Effector memory CD8-positive, alpha-beta T cell (primary cell): ENCODE data around the gene SLC44A1.
A peak's percentile ranks its signal among the peaks of the same experiment; 100 is the strongest.

Experiments
- ATAC-seq: fragments of 150-1000 bp; cut with Tn5 transposase; replicated peaks from 2 replicates; pipeline ENCODE4 v1.10.0; 2021; ENCODE audit warnings: mild to moderate bottlenecking, moderate library complexity
- DNase-seq, 3 experiments: peaks; one replicate each; pipeline ENCODE4 v3.0.0; 2021
- H3K27ac Mint-ChIP-seq, 2 donors: one replicate each; pipeline ENCODE4 v1.8.0; 2022; ENCODE audit warnings: mild to moderate bottlenecking in 2 of 2, mixed read lengths in 2 of 2, moderate library complexity in 2 of 2
- H3K27me3 Mint-ChIP-seq, 2 donors: one replicate each; pipeline ENCODE4 v1.8.0; 2022; ENCODE audit warnings: mixed read lengths in 2 of 2
- H3K36me3 Mint-ChIP-seq: one replicate; pipeline ENCODE4 v1.8.0; 2022; ENCODE audit warnings: mild to moderate bottlenecking, moderate library complexity, mixed read lengths; ENCODE audit not compliant: insufficient read depth
- H3K4me1 Mint-ChIP-seq, 2 donors: one replicate each; pipeline ENCODE4 v1.8.0; 2022; ENCODE audit warnings: low read depth in 2 of 2, mixed read lengths in 2 of 2
- H3K4me3 Mint-ChIP-seq, 2 donors: one replicate each; pipeline ENCODE4 v1.8.0; 2022; ENCODE audit warnings: mild to moderate bottlenecking in 2 of 2, mixed read lengths in 2 of 2, moderate library complexity in 2 of 2
- H3K9me3 Mint-ChIP-seq, 2 donors: one replicate each; pipeline ENCODE4 v1.8.0; 2022; ENCODE audit warnings: mixed read lengths in 2 of 2

SLC44A1 gene

DNA sequence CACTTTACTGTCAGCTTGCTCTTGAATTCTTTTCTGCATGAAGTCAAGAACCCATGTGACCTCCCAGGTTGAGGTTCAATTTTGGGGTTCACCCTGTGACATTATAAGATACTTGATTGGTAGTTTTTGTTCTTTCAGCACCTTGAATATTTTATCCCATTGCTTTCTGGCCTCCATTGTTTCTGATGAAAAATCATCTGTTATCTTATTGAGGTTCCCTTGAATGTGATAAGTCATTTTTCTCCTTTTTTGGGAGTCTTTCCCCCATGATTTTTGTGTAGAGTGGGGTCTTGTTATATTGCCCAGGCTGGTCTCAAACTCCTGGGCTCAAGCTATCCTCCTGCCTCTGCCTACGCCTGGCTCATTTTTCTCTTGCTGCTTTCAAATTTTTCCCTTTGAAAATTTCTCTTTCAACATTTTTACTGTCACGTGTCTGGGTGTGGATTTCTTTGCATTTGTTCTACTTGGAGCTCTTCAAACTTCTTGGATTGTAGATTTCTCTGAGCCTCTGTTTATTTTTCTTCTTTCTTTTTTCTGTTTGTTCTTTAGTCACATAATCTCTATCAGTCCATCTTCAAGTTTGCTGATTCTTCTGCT, 20.8 kb upstream of the SLC44A1 start:
- Mint-ChIP-seq H3K4me3 (no peak overlapping the region), H3K27me3 (peaks cover 21 to 37% of the 10 kb centered on the region in 2 donors), H3K9me3 (peaks cover 15 to 16% of the 10 kb centered on the region in 2 donors), H3K4me1 (no peaks in the 10 kb centered on the region), H3K27ac (no peak overlapping the region), H3K36me3 (peaks cover 3% of the 10 kb centered on the region)
- no peak for ATAC-seq
- DNase-seq: no peak

- peaks cover 3% of the 10 kb centered on the region for H3K36me3 Mint-ChIP-seq
- DNase-seq: no peak
- no peak for ATAC-seq
These were observed 18.4 kb upstream of the SLC44A1 start for GRCh38 chr9:105226055-105226454.

GRCh38 chr9:105232207-105232606, 12.2 kb upstream of the SLC44A1 start:
- Mint-ChIP-seq H3K4me1 (no peaks in the 10 kb centered on the region), H3K36me3 (no peaks in the 10 kb centered on the region), H3K27ac (no peak overlapping the region), H3K9me3 (no peaks in the 10 kb centered on the region), H3K27me3 (peaks cover 27 to 30% of the 10 kb centered on the region in 2 donors), H3K4me3 (no peak overlapping the region)
- ATAC-seq: no peak
- no peak for DNase-seq

More at GRCh38 chr9:105226055-105226454, 18.4 kb upstream of the SLC44A1 start:
- H3K9me3 Mint-ChIP-seq: peaks cover 15 to 16% of the 10 kb centered on the region in 2 donors
- H3K4me3 Mint-ChIP-seq: no peak overlapping the region
- H3K27ac Mint-ChIP-seq: no peak overlapping the region
- no peaks in the 10 kb centered on the region for H3K4me1 Mint-ChIP-seq
- peaks cover 29 to 50% of the 10 kb centered on the region in 2 donors for H3K27me3 Mint-ChIP-seq

DNA sequence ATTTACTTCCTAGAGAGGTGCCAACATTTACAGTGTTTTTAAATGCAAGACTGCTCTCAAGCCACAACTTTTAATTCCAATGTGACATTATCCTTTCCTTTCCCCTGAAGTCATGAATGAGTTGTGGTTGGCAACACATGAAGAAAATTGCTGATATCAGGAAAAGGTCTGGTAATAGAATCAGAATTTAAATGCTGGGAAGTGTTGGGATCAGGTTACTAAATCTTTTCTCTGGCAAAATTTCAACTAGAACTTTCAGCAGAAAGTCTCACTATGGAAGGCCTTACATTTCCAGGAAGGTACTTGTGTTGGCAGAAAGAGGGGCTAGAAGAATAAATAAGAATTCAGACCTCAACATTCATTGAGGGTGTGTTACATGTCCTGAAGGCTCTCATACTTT, 10.6 kb upstream of the SLC44A1 start:
- Mint-ChIP-seq H3K4me1 (no peaks in the 10 kb centered on the region), H3K27ac (no peak overlapping the region), H3K36me3 (no peaks in the 10 kb centered on the region), H3K27me3 (peaks cover 27 to 39% of the 10 kb centered on the region in 2 donors), H3K4me3 (no peak overlapping the region), H3K9me3 (no peaks in the 10 kb centered on the region)
- DNase-seq: no peak
- no peak for ATAC-seq

DNA sequence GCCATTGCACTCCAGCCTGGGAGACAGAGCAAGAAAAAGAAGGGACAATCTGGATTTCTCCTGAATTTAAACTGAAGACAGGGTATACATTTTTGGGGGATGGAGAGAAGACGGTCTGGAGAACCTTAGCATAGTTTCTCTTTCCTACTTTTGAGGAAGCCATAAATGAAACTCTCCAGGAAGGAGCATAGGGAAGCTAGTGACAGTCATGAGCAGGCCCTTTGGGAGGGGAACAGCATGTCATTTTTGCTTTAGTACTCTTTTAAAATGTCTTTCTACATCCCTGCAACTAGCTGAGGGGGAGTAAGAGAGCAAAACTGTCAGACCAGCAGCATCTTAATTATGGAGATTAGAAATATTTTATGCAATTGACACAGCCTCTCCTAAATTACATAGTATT, 8.2 kb upstream of the SLC44A1 start:
- Mint-ChIP-seq H3K4me1 (no peaks in the 10 kb centered on the region), H3K4me3 (no peak overlapping the region), H3K36me3 (no peaks in the 10 kb centered on the region), H3K9me3 (no peaks in the 10 kb centered on the region), H3K27me3 (peaks cover 41 to 48% of the 10 kb centered on the region in 2 donors), H3K27ac (no peak overlapping the region)
- ATAC-seq: no peak
- no peak for DNase-seq

GRCh38 chr9:105237246-105237645, 7.2 kb upstream of the SLC44A1 start:
- H3K9me3 Mint-ChIP-seq: no peaks in the 10 kb centered on the region
- H3K4me3 Mint-ChIP-seq: no peak overlapping the region
- H3K27ac Mint-ChIP-seq: no peak overlapping the region
- ATAC-seq (no peak), DNase-seq (no peak)
- peaks cover 51 to 53% of the 10 kb centered on the region in 2 donors for H3K27me3 Mint-ChIP-seq
- H3K4me1 Mint-ChIP-seq: no peaks in the 10 kb centered on the region
- no peaks in the 10 kb centered on the region for H3K36me3 Mint-ChIP-seq

GRCh38 chr9:105238302-105238701, 6.1 kb upstream of the SLC44A1 start:
- Mint-ChIP-seq H3K4me1 (no peaks in the 10 kb centered on the region), H3K36me3 (no peaks in the 10 kb centered on the region), H3K27me3 (peaks cover 52 to 53% of the 10 kb centered on the region in 2 donors), H3K27ac (no peak overlapping the region), H3K4me3 (no peak overlapping the region), H3K9me3 (no peaks in the 10 kb centered on the region)
- no peak for ATAC-seq
- no peak for DNase-seq

- H3K9me3 Mint-ChIP-seq: no peaks in the 10 kb centered on the region
- no peak overlapping the region for H3K27ac Mint-ChIP-seq
- H3K4me1 Mint-ChIP-seq: peaks cover 11 to 13% of the 10 kb centered on the region in 2 donors
- H3K4me3 Mint-ChIP-seq: no peak overlapping the region
- DNase-seq: no peak
- H3K27me3 Mint-ChIP-seq: peaks cover 36 to 44% of the 10 kb centered on the region in 2 donors
- no peak for ATAC-seq
- peaks cover 9% of the 10 kb centered on the region for H3K36me3 Mint-ChIP-seq
These were observed 3.0 kb upstream of the SLC44A1 start for GRCh38 chr9:105241356-105242043.

- H3K9me3 Mint-ChIP-seq: no peaks in the 10 kb centered on the region
- H3K36me3 Mint-ChIP-seq: peaks cover 9% of the 10 kb centered on the region
- peaks cover 35 to 43% of the 10 kb centered on the region in 2 donors for H3K27me3 Mint-ChIP-seq
- H3K4me1 Mint-ChIP-seq: peaks cover 11 to 13% of the 10 kb centered on the region in 2 donors
- DNase-seq (no peak), ATAC-seq (no peak)
- no peak overlapping the region for H3K27ac Mint-ChIP-seq
- H3K4me3 Mint-ChIP-seq: no peak overlapping the region
These were observed 2.4 kb upstream of the SLC44A1 start for GRCh38 chr9:105242062-105242461.

- no peak overlapping the region for H3K4me3 Mint-ChIP-seq
- H3K27me3 Mint-ChIP-seq: peaks cover 35 to 39% of the 10 kb centered on the region in 2 donors
- peaks cover 11 to 13% of the 10 kb centered on the region in 2 donors for H3K4me1 Mint-ChIP-seq
- no peak for DNase-seq
- ATAC-seq: no peak
- H3K9me3 Mint-ChIP-seq: no peaks in the 10 kb centered on the region
- peaks cover 9% of the 10 kb centered on the region for H3K36me3 Mint-ChIP-seq
- no peak overlapping the region for H3K27ac Mint-ChIP-seq
These were observed 1.9 kb upstream of the SLC44A1 start for GRCh38 chr9:105242557-105242956.

- peaks cover 11 to 13% of the 10 kb centered on the region in 2 donors for H3K4me1 Mint-ChIP-seq
- H3K4me3 Mint-ChIP-seq: peak overlapping the region; percentile 88 to 90
- H3K27ac Mint-ChIP-seq: no peak overlapping the region
- H3K27me3 Mint-ChIP-seq: peaks cover 35 to 39% of the 10 kb centered on the region in 2 donors
- no peak for ATAC-seq
- no peaks in the 10 kb centered on the region for H3K9me3 Mint-ChIP-seq
- H3K36me3 Mint-ChIP-seq: peaks cover 9% of the 10 kb centered on the region
- no peak for DNase-seq
These were observed 1.3 kb upstream of the SLC44A1 start for GRCh38 chr9:105243015-105243686.

- H3K27ac Mint-ChIP-seq: peak overlapping the region; percentile 59 to 93
- peaks cover 9% of the 10 kb centered on the region for H3K36me3 Mint-ChIP-seq
- peak overlapping the region; percentile 92 to 95 for H3K4me3 Mint-ChIP-seq
- DNase-seq: no peak
- no peak for ATAC-seq
- H3K27me3 Mint-ChIP-seq: peaks cover 24 to 27% of the 10 kb centered on the region in 2 donors
- no peaks in the 10 kb centered on the region for H3K9me3 Mint-ChIP-seq
- H3K4me1 Mint-ChIP-seq: peaks cover 11 to 13% of the 10 kb centered on the region in 2 donors
These were observed 230 bp downstream of the SLC44A1 start for GRCh38 chr9:105244734-105245028.

- Mint-ChIP-seq H3K36me3 (peaks cover 9% of the 10 kb centered on the region), H3K4me3 (peak overlapping the region; percentile 92 to 95), H3K27ac (peak overlapping the region; percentile 59 to 93), H3K4me1 (peaks cover 11 to 13% of the 10 kb centered on the region in 2 donors), H3K9me3 (no peaks in the 10 kb centered on the region), H3K27me3 (peaks cover 18 to 21% of the 10 kb centered on the region in 2 donors)
- peak; percentile 27 to 32 (median 31) for DNase-seq
- peak; percentile 21 for ATAC-seq
These were observed 809 bp downstream of the SLC44A1 start for GRCh38 chr9:105245029-105245890.
